HG02571 (cell line): ENCODE measurements around the gene POLR3B.
"Not testable (repeated sequence)": the region's sequence is repeated elsewhere in the genome, so short reads cannot be mapped to it uniquely, and the experiment has no call there.

Experiments used
- ATAC-seq: cut with Tn5 transposase; IDR thresholded peaks from one replicate; pipeline ENCODE4 v1.9.1; 2021; ENCODE audit warnings: mild to moderate bottlenecking, moderate library complexity; ENCODE audit not compliant: unreplicated experiment

Gene POLR3B

GRCh38 chr12:106357549-106358395 is at the start of gene POLR3B:
Gene POLR3B (plus strand): TSS chr12:106357748. CDS start chr12:106357880, 132 bp downstream.
- peak; percentile 90 for ATAC-seq

GRCh38 chr12:106308121-106308520 is 49.4 kb upstream of the POLR3B start:
- ATAC-seq: no peak

- no peak for ATAC-seq
Measured at GRCh38 chr12:106308611-106309010, 48.9 kb upstream of the POLR3B start.

- ATAC-seq: no peak
Measured at GRCh38 chr12:106309671-106310505, 47.7 kb upstream of the POLR3B start.

- ATAC-seq: no peak
Measured at GRCh38 chr12:106310687-106311086, 46.9 kb upstream of the POLR3B start.

- ATAC-seq: no peak
Measured at GRCh38 chr12:106311139-106311538, 46.4 kb upstream of the POLR3B start.

- ATAC-seq: not testable (repeated sequence)
Measured at GRCh38 chr12:106313413-106313812, 44.1 kb upstream of the POLR3B start.

GRCh38 chr12:106315523-106315922 is 42.0 kb upstream of the POLR3B start:
- no peak for ATAC-seq

GRCh38 chr12:106317406-106318082 is 40.0 kb upstream of the POLR3B start:
- ATAC-seq: no peak

GRCh38 chr12:106321139-106321850 is 36.3 kb upstream of the POLR3B start:
- no peak for ATAC-seq

GRCh38 chr12:106323537-106323936 is 34.0 kb upstream of the POLR3B start:
- no peak for ATAC-seq

- ATAC-seq: no peak
Measured at GRCh38 chr12:106327309-106327869, 30.2 kb upstream of the POLR3B start.

GRCh38 chr12:106328735-106329134 is 28.8 kb upstream of the POLR3B start:
- no peak for ATAC-seq

GRCh38 chr12:106329231-106329982 is 28.1 kb upstream of the POLR3B start:
- no peak for ATAC-seq

- no peak for ATAC-seq
Measured at GRCh38 chr12:106331599-106331998, 25.9 kb upstream of the POLR3B start.

- no peak for ATAC-seq
Measured at GRCh38 chr12:106332536-106332935, 25.0 kb upstream of the POLR3B start.

- ATAC-seq: no peak
Measured at GRCh38 chr12:106333010-106333409, 24.5 kb upstream of the POLR3B start.

- no peak for ATAC-seq
Measured at GRCh38 chr12:106333756-106334155, 23.8 kb upstream of the POLR3B start.

- no peak for ATAC-seq
Measured at GRCh38 chr12:106341086-106341877, 16.3 kb upstream of the POLR3B start.
